Mesendoderm (in vitro differentiated cells): ENCODE results near the gene PRDM16.

ENCODE experiments used
- DNase-seq: peaks from one replicate; pipeline ENCODE4 v3.0.0; 2013
- H2AK5ac ChIP-seq: 2 replicates; pipeline ENCODE4 v1.6.1; 2013; ENCODE audit warnings: low read length, inconsistent platforms
- H2BK120ac ChIP-seq: 2 replicates; pipeline ENCODE4 v1.6.1; 2013; ENCODE audit warnings: low read depth, mild to moderate bottlenecking, low read length, moderate library complexity, mixed read lengths
- H2BK15ac ChIP-seq: replicated peaks from 2 replicates; pipeline ENCODE4 v1.6.1; 2013; ENCODE audit warnings: low read depth, mild to moderate bottlenecking, moderate library complexity
- H2BK5ac ChIP-seq: 2 replicates; pipeline ENCODE4 v1.6.1; 2013; ENCODE audit warnings: low read length, inconsistent platforms
- H3K18ac ChIP-seq: 2 replicates; pipeline ENCODE4 v1.6.1; 2013; ENCODE audit warnings: mild to moderate bottlenecking, low read length, mixed read lengths
- H3K23ac ChIP-seq: one replicate; pipeline ENCODE4 v1.6.1; 2013; ENCODE audit warnings: low read length
- H3K27ac ChIP-seq: 2 replicates; pipeline ENCODE4 v1.5.1; 2013; ENCODE audit warnings: low read depth, mild to moderate bottlenecking, inconsistent platforms, low read length, moderate library complexity
- H3K27me3 ChIP-seq: 2 replicates; pipeline ENCODE4 v1.6.1; 2013; ENCODE audit warnings: low read length, control low read depth, mild to moderate bottlenecking, inconsistent platforms; ENCODE audit not compliant: insufficient read depth, poor library complexity
- H3K36me3 ChIP-seq: 2 replicates; pipeline ENCODE4 v1.6.1; 2013; ENCODE audit warnings: low read length, inconsistent platforms; ENCODE audit not compliant: control insufficient read depth, insufficient read depth
- H3K4ac ChIP-seq: one replicate; pipeline ENCODE4 v1.6.1; 2013; ENCODE audit warnings: low read depth, mild to moderate bottlenecking, low read length, moderate library complexity
- H3K4me1 ChIP-seq: 2 replicates; pipeline ENCODE4 v1.6.1; 2013; ENCODE audit warnings: low read depth, low read length, inconsistent platforms; ENCODE audit not compliant: control insufficient read depth
- H3K4me2 ChIP-seq: 2 replicates; pipeline ENCODE4 v1.6.1; 2013; ENCODE audit warnings: low read length
- H3K4me3 ChIP-seq: 2 replicates; pipeline ENCODE4 v1.5.1; 2013; ENCODE audit warnings: mild to moderate bottlenecking, low read length
- H3K56ac ChIP-seq: one replicate; pipeline ENCODE4 v1.6.1; 2013; ENCODE audit warnings: low read length
- H3K79me1 ChIP-seq: 2 replicates; pipeline ENCODE4 v1.6.1; 2013; ENCODE audit warnings: low read length, inconsistent platforms
- H3K79me2 ChIP-seq: 2 replicates; pipeline ENCODE4 v1.6.1; 2013; ENCODE audit warnings: mild to moderate bottlenecking, low read length; ENCODE audit not compliant: control insufficient read depth, insufficient read depth
- H3K9ac ChIP-seq: 2 replicates; pipeline ENCODE4 v1.6.1; 2013; ENCODE audit warnings: low read length, inconsistent platforms
- H4K5ac ChIP-seq: one replicate; pipeline ENCODE4 v1.6.1; 2013; ENCODE audit warnings: low read length
- H4K8ac ChIP-seq: one replicate; pipeline ENCODE4 v1.6.1; 2013; ENCODE audit warnings: low read depth, mild to moderate bottlenecking, control low read depth, low read length, moderate library complexity
- WGBS: extraction: QIAGEN DNeasy Blood & Tissue Kit; methylation state at CpG from one replicate; pipeline ENCODE4 v1.1.7; 2013; ENCODE audit warnings: low lambda C conversion rate, missing lambda C conversion rate; ENCODE audit not compliant: insufficient coverage; ENCODE audit errors: extremely low coverage; 5-methylcytosine and 5-hydroxymethylcytosine counted together

PRDM16 gene

GRCh38 chr1:3461934-3462275 is 392.9 kb downstream of the PRDM16 start:
- no peak overlapping the region for H4K5ac ChIP-seq
- H3K27me3 ChIP-seq: no peaks in the 10 kb centered on the region
- H2BK5ac ChIP-seq: no peak overlapping the region
- WGBS: no CpG with 5 or more reads among the region's 13 CpGs
- DNase-seq: no peak
- H3K9ac ChIP-seq: no peak overlapping the region
- no peak overlapping the region for H3K4me3 ChIP-seq
- no peaks in the 10 kb centered on the region for H3K36me3 ChIP-seq
- no peak overlapping the region for H3K4me2 ChIP-seq
- H2BK15ac ChIP-seq: no peak overlapping the region
- no peak overlapping the region for H2BK120ac ChIP-seq
- no peaks in the 10 kb centered on the region for H3K4me1 ChIP-seq
- H3K56ac ChIP-seq: no peak overlapping the region
- no peak overlapping the region for H3K4ac ChIP-seq
- no peaks in the 10 kb centered on the region for H3K79me1 ChIP-seq
- H2AK5ac ChIP-seq: no peak overlapping the region
- H3K27ac ChIP-seq: no peak overlapping the region
- H4K8ac ChIP-seq: no peak overlapping the region
- H3K18ac ChIP-seq: no peak overlapping the region
- H3K23ac ChIP-seq: no peak overlapping the region
- H3K79me2 ChIP-seq: no peaks in the 10 kb centered on the region

- Histone ChIP-seq H3K4ac (no peak overlapping the region), H2BK5ac (no peak overlapping the region), H2AK5ac (no peak overlapping the region), H3K27me3 (no peaks in the 10 kb centered on the region), H4K8ac (no peak overlapping the region), H3K9ac (no peak overlapping the region), H3K36me3 (no peaks in the 10 kb centered on the region), H3K4me2 (no peak overlapping the region), H3K4me3 (no peak overlapping the region), H3K23ac (no peak overlapping the region), H3K4me1 (no peaks in the 10 kb centered on the region), H3K56ac (no peak overlapping the region), H3K18ac (no peak overlapping the region), H4K5ac (no peak overlapping the region), H2BK120ac (no peak overlapping the region), H3K79me2 (no peaks in the 10 kb centered on the region), H3K79me1 (no peaks in the 10 kb centered on the region), H3K27ac (no peak overlapping the region), H2BK15ac (no peak overlapping the region)
- no peak for DNase-seq
- WGBS: no CpG with 5 or more reads among the region's 16 CpGs
Observed at GRCh38 chr1:3462356-3463012, 393.5 kb downstream of the PRDM16 start.

GRCh38 chr1:3463013-3463385 is 394.0 kb downstream of the PRDM16 start:
- Histone ChIP-seq H3K23ac (no peak overlapping the region), H2AK5ac (no peak overlapping the region), H2BK15ac (no peak overlapping the region), H3K27ac (no peak overlapping the region), H3K4me2 (no peak overlapping the region), H3K4me1 (no peaks in the 10 kb centered on the region), H4K5ac (no peak overlapping the region), H3K27me3 (no peaks in the 10 kb centered on the region), H4K8ac (no peak overlapping the region), H2BK120ac (no peak overlapping the region), H2BK5ac (no peak overlapping the region), H3K18ac (no peak overlapping the region), H3K4ac (no peak overlapping the region), H3K79me1 (no peaks in the 10 kb centered on the region), H3K36me3 (no peaks in the 10 kb centered on the region), H3K9ac (no peak overlapping the region), H3K79me2 (no peaks in the 10 kb centered on the region), H3K4me3 (no peak overlapping the region), H3K56ac (no peak overlapping the region)
- WGBS: no CpG with 5 or more reads among the region's 22 CpGs
- no peak for DNase-seq

DNA sequence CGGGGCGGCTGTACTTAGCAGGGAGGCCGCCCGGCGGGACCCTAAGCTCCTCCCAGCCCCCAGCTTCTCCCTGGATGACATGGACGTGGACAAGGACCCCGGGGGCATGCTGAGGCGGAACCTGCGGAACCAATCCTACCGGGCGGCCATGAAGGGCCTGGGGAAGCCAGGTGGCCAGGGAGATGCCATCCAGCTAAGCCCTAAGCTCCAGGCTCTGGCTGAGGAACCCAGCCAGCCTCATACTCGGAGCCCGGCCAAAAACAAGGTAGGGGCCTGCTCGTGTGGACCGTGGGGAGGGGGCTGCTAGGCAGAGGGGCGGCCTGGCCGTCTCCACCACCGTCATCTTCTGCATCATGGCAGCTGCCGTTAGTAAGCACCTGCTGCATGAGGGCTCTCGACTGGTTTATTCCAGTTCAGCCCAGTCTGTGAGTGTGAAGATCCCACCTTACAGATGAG is 394.4 kb downstream of the PRDM16 start:
- Histone ChIP-seq H2BK120ac (no peak overlapping the region), H3K79me2 (no peaks in the 10 kb centered on the region), H3K36me3 (no peaks in the 10 kb centered on the region), H3K4me3 (no peak overlapping the region), H3K79me1 (no peaks in the 10 kb centered on the region), H3K9ac (no peak overlapping the region), H3K4me2 (no peak overlapping the region), H3K18ac (no peak overlapping the region), H3K4me1 (no peaks in the 10 kb centered on the region), H3K56ac (no peak overlapping the region), H3K27me3 (no peaks in the 10 kb centered on the region), H4K8ac (no peak overlapping the region), H2AK5ac (no peak overlapping the region), H2BK15ac (no peak overlapping the region), H3K23ac (no peak overlapping the region), H2BK5ac (no peak overlapping the region), H3K4ac (no peak overlapping the region), H4K5ac (no peak overlapping the region), H3K27ac (no peak overlapping the region)
- no CpG with 5 or more reads among the region's 20 CpGs for WGBS
- no peak for DNase-seq

- no peak overlapping the region for H4K5ac ChIP-seq
- H3K4ac ChIP-seq: no peak overlapping the region
- no CpG with 5 or more reads among the region's 21 CpGs for WGBS
- H2BK5ac ChIP-seq: no peak overlapping the region
- H3K79me2 ChIP-seq: no peaks in the 10 kb centered on the region
- H3K27me3 ChIP-seq: no peaks in the 10 kb centered on the region
- H4K8ac ChIP-seq: no peak overlapping the region
- no peak overlapping the region for H2BK120ac ChIP-seq
- no peaks in the 10 kb centered on the region for H3K36me3 ChIP-seq
- no peak overlapping the region for H2BK15ac ChIP-seq
- H3K18ac ChIP-seq: no peak overlapping the region
- no peak overlapping the region for H3K27ac ChIP-seq
- no peaks in the 10 kb centered on the region for H3K4me1 ChIP-seq
- no peak overlapping the region for H3K4me3 ChIP-seq
- no peak overlapping the region for H3K4me2 ChIP-seq
- H3K23ac ChIP-seq: no peak overlapping the region
- no peaks in the 10 kb centered on the region for H3K79me1 ChIP-seq
- no peak for DNase-seq
- H3K9ac ChIP-seq: no peak overlapping the region
- H3K56ac ChIP-seq: no peak overlapping the region
- no peak overlapping the region for H2AK5ac ChIP-seq
Observed at GRCh38 chr1:3463891-3464648, 395.1 kb downstream of the PRDM16 start.

DNA sequence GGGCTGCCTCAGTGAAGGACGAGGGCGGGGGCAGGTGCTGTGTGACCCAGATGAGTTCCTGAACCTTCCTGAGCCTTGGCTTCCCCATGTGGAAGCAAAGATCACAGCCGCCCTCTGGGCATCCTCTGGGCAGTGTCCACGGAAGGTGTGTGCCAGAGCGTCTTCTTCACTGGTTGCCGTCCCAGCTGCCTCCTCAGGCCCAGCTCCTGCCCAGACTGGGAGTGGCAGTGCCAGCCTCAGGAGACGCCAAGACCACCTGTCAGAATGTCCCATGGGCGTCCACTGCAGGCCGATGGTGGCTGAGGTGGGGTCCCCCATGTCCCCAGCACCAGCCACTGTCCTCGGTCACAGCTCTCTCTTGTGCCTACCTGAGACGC is 395.6 kb downstream of the PRDM16 start:
- H3K4ac ChIP-seq: no peak overlapping the region
- H3K4me3 ChIP-seq: no peak overlapping the region
- H3K27me3 ChIP-seq: no peaks in the 10 kb centered on the region
- no peak overlapping the region for H2AK5ac ChIP-seq
- no peak overlapping the region for H4K8ac ChIP-seq
- no peak overlapping the region for H3K4me2 ChIP-seq
- no peaks in the 10 kb centered on the region for H3K79me2 ChIP-seq
- H2BK15ac ChIP-seq: no peak overlapping the region
- DNase-seq: no peak
- no peak overlapping the region for H2BK120ac ChIP-seq
- no peak overlapping the region for H2BK5ac ChIP-seq
- no peaks in the 10 kb centered on the region for H3K4me1 ChIP-seq
- no peaks in the 10 kb centered on the region for H3K79me1 ChIP-seq
- WGBS: no CpG with 5 or more reads among the region's 11 CpGs
- H3K27ac ChIP-seq: no peak overlapping the region
- H3K18ac ChIP-seq: no peak overlapping the region
- no peaks in the 10 kb centered on the region for H3K36me3 ChIP-seq
- H4K5ac ChIP-seq: no peak overlapping the region
- H3K9ac ChIP-seq: no peak overlapping the region
- no peak overlapping the region for H3K56ac ChIP-seq
- H3K23ac ChIP-seq: no peak overlapping the region
